Smooth muscle cell (in vitro differentiated cells): ENCODE data around the gene ABCA3. TPM values are rescaled to one million over a fixed set of nuclear protein-coding genes. Genes with fewer than 3 reads are reported as not detected.

Experiments
- DNase-seq: peaks from one replicate; lab custom pipeline; 2025; ENCODE audit not compliant: unreplicated experiment; lab: John Stamatoyannopoulos, UW
- H2AFZ ChIP-seq: fragments of 200-600 bp; sonication (generic); 2 replicates; pipeline ENCODE4 v1.6.0; 2016; ENCODE audit warnings: antibody characterized with exemption, low read depth, mild to moderate bottlenecking
- H3F3A ChIP-seq: fragments of 200-600 bp; sonication (generic); 2 replicates; pipeline ENCODE4 v1.6.0; 2017; ENCODE audit warnings: antibody characterized with exemption, low read depth
- H3K27ac ChIP-seq: fragments of 200-600 bp; sonication (generic); 2 replicates; pipeline ENCODE4 v1.5.1; 2016; ENCODE audit warnings: low read depth, mild to moderate bottlenecking
- H3K27me3 ChIP-seq: fragments of 200-600 bp; sonication (generic); 2 replicates; pipeline ENCODE4 v1.6.1; 2016; ENCODE audit warnings: low read depth, mild to moderate bottlenecking
- H3K36me3 ChIP-seq: fragments of 200-600 bp; sonication (generic); 2 replicates; pipeline ENCODE4 v1.5.1; 2016; ENCODE audit warnings: low read depth
- H3K4me1 ChIP-seq: fragments of 200-600 bp; sonication (generic); 2 replicates; pipeline ENCODE4 v1.5.1; 2016; ENCODE audit warnings: low read depth
- H3K4me2 ChIP-seq: fragments of 200-600 bp; sonication (generic); 2 replicates; pipeline ENCODE4 v1.6.0; 2016; ENCODE audit warnings: mild to moderate bottlenecking
- H3K4me3 ChIP-seq: fragments of 200-600 bp; sonication (generic); 2 replicates; pipeline ENCODE4 v1.5.1; 2016; ENCODE audit warnings: mild to moderate bottlenecking
- H3K79me2 ChIP-seq: fragments of 200-600 bp; sonication (generic); 2 replicates; pipeline ENCODE4 v1.6.0; 2016; ENCODE audit warnings: low read depth, mild to moderate bottlenecking
- H3K9ac ChIP-seq: fragments of 200-600 bp; sonication (generic); 2 replicates; pipeline ENCODE4 v1.6.0; 2016; ENCODE audit warnings: low read depth
- H3K9me3 ChIP-seq: fragments of 200-600 bp; sonication (generic); replicated peaks from 2 replicates; pipeline ENCODE4 v1.5.1; 2016; ENCODE audit warnings: low read depth
- H4K20me1 ChIP-seq: fragments of 200-600 bp; sonication (generic); 2 replicates; pipeline ENCODE4 v1.6.0; 2016; ENCODE audit warnings: low read depth
- WGBS: methylation state at CpG from one replicate; pipeline ENCODE4 v1.1.7; 2016; ENCODE audit warnings: low lambda C conversion rate; 5-methylcytosine and 5-hydroxymethylcytosine counted together
- polyA plus RNA-seq: library from polyadenylated mRNA; unstranded; fragments of >200 nt; fragmentation: Nextera tagmentation; extraction: Ambion mirVana; gene quantifications from 2 replicates; pipeline ENCODE4 v1.2.1, GENCODE V29; 2016
- total RNA-seq: library from RNA; depleted of rRNA; stranded (reverse); fragments of >200 nt; gene quantifications from 2 replicates; pipeline ENCODE4 v1.2.3, GENCODE V29; 2014
- TF ChIP-seq, protein P1 (sequence below): fragments of 200-600 bp; sonication (generic); IDR thresholded peaks from 2 replicates; pipeline ENCODE4 v1.5.1; 2017; ENCODE audit warnings: borderline replicate concordance, mild to moderate bottlenecking, antibody characterized with exemption; ENCODE audit not compliant: insufficient read depth, poor library complexity, severe bottlenecking

ABCA3 gene
- total and polyA plus RNA-seq, 2 experiments from 2014 or later: 1.4 to 2.2 TPM

GRCh38 chr16:2317231-2318020 is 23.1 kb downstream of the ABCA3 start:
- no peaks in the 10 kb centered on the region for H3K9me3 ChIP-seq
- 93% methylated on average over 24 of the region's 26 CpGs for WGBS
- no peak overlapping the region for H2AFZ ChIP-seq

DNA sequence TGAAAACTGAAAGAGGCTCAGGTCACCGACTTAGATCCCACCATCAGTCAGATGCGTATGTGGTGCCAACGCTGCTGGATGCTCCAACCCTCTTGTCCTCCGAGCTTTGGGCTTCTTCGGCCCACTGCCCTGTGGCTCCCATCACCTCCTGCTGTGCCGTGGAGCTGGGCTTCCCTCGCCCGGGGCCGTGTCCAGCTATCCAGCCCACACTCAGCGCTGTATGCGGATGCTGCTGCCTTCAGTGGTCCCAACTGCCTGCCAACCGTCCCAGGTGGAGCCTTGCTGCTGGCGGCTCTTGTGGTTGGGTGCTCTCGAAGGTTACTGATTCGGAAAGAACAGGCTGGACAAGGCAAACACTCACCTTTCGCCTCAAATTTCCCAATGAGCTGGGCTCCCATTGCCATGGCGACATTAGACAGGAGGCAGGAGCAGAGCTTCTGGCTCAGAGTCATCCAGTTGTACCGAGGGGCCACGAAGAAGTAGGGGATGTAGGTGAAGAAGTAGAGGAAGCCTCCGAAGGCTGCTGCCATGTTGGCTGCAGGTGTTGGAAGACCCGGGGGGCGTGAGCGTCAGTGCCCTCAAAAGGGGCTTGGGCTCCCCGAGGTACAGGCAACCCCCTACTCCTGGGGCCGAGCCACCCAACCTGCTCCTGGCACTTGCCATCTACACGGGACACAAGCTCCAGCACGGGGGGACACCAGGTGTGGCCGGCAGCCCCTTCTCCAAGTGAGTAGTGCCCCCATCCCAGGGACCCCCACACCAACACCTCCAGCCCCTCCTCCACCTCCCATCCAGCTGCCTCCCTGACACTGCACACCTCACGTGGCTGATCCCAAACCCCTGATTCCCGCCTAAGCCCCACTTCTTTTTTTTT is 32.2 kb downstream of the ABCA3 start:
- Histone ChIP-seq H3K27me3 (no peaks in the 10 kb centered on the region), H4K20me1 (no peaks in the 10 kb centered on the region), H2AFZ (no peak overlapping the region), H3K9ac (no peak overlapping the region), H3K4me2 (no peak overlapping the region), H3K9me3 (no peaks in the 10 kb centered on the region), H3K27ac (no peak overlapping the region), H3K4me3 (no peak overlapping the region), H3F3A (no peaks in the 10 kb centered on the region), H3K36me3 (no peaks in the 10 kb centered on the region), H3K79me2 (no peaks in the 10 kb centered on the region), H3K4me1 (no peaks in the 10 kb centered on the region)
- no peak for DNase-seq
- 92% methylated on average over 30 of the region's 30 CpGs for WGBS
- TF ChIP-seq, protein P1, sequence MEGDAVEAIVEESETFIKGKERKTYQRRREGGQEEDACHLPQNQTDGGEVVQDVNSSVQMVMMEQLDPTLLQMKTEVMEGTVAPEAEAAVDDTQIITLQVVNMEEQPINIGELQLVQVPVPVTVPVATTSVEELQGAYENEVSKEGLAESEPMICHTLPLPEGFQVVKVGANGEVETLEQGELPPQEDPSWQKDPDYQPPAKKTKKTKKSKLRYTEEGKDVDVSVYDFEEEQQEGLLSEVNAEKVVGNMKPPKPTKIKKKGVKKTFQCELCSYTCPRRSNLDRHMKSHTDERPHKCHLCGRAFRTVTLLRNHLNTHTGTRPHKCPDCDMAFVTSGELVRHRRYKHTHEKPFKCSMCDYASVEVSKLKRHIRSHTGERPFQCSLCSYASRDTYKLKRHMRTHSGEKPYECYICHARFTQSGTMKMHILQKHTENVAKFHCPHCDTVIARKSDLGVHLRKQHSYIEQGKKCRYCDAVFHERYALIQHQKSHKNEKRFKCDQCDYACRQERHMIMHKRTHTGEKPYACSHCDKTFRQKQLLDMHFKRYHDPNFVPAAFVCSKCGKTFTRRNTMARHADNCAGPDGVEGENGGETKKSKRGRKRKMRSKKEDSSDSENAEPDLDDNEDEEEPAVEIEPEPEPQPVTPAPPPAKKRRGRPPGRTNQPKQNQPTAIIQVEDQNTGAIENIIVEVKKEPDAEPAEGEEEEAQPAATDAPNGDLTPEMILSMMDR: no peak

More at GRCh38 chr16:2317231-2318020, 23.1 kb downstream of the ABCA3 start:
- TF ChIP-seq, protein P1: no peak
- H3F3A ChIP-seq: no peaks in the 10 kb centered on the region
- H3K4me1 ChIP-seq: no peaks in the 10 kb centered on the region
- no peak overlapping the region for H3K9ac ChIP-seq
- H3K4me2 ChIP-seq: no peak overlapping the region
- no peak for DNase-seq
- H3K27me3 ChIP-seq: no peaks in the 10 kb centered on the region
- H4K20me1 ChIP-seq: no peaks in the 10 kb centered on the region
- H3K79me2 ChIP-seq: no peaks in the 10 kb centered on the region
- no peaks in the 10 kb centered on the region for H3K36me3 ChIP-seq
- no peak overlapping the region for H3K27ac ChIP-seq
- H3K4me3 ChIP-seq: no peak overlapping the region

DNA sequence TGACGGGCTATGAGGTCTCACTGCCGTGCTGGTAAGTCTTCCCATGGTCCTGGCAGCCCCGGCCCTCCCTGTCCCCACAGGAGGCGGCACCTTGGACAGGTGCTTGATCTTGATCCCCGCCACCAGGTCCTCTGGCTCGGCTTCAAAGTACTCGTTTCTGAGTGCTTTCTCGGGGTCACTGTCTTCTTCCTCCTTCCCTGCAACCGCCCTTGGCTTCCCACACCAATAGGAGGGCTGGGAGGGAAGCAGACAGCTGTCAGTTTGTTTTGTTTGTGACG is 40.7 kb downstream of the ABCA3 start:
- no peak for DNase-seq
- Histone ChIP-seq H4K20me1 (no peaks in the 10 kb centered on the region), H2AFZ (no peak overlapping the region), H3K9me3 (no peaks in the 10 kb centered on the region), H3K36me3 (no peaks in the 10 kb centered on the region), H3K4me2 (no peak overlapping the region), H3F3A (no peaks in the 10 kb centered on the region), H3K9ac (no peak overlapping the region), H3K4me3 (no peak overlapping the region), H3K4me1 (no peaks in the 10 kb centered on the region), H3K27me3 (no peaks in the 10 kb centered on the region), H3K27ac (no peak overlapping the region), H3K79me2 (no peaks in the 10 kb centered on the region)
- WGBS: 76% methylated on average over 10 of the region's 10 CpGs
- TF ChIP-seq, protein P1: no peak
